ENCODE measurements around the gene PID1.

GRCh38 chr2:229179628-229180027 is 91.5 kb downstream of the PID1 start:
- TF ChIP-seq CTCF (IDR thresholded peaks at IDR 0.05) (no peak), EZH2 (IDR thresholded peaks at IDR 0.05) (no peak), EZH2phosphoT487 (IDR thresholded peaks at IDR 0.05) (no peak)

Measured in neural progenitor cell (in vitro differentiated cells).